ENCODE data around the gene EXOC3.

Gene EXOC3

DNA sequence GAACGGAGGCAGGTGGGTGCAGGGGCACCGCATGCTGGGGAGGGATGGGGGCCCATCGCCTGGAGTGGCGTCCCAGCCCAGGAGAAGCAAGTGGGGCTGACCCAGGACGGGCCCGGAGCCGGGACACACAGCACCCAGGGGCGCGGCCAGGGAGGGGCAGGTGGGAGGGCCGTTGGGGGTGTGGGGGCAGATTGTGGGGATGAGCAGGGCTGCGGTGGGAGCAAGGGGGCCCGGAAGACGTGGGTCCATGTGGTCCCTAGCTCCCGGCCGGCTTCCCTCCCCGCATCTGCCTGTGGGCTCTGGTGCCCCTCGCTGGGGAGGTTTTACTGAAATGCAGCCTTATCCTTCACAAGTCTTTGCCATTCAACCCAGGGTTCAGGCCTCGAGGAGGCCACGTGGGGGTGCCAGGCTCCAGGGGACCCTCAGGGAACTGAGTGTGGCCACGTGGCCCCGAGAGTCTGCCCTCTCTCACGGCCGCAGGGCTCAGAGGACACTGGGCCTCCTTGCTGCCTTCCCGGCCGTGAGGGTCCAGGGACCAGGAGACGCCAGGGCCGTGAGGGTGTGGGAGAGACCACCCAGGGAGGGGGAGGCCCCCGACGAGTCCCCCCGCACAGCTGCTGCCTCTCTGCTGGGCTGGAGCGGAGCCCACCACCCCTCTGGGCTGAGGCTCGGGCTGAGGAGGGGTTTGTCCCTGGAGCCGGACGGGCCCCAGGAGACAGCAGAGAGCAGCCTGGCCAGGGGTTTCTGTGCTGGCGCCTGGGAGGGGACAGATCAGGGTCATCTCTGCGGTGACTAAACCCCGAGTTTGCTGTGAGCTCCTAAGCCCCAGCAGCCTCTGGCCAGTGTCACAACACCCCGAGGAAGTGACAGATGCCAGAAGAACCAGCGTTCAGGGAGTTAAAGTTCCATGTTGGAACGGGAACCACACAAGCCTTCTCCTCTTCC lies 46.0 kb downstream of the EXOC3 start:
- H3K4me3 ChIP-seq (ENCODE audit: low read depth, low read length) = no peak overlapping the region
- no peak for DNase-seq (ENCODE audit: low read depth, low spot score)
- TF ChIP-seq, protein P1, sequence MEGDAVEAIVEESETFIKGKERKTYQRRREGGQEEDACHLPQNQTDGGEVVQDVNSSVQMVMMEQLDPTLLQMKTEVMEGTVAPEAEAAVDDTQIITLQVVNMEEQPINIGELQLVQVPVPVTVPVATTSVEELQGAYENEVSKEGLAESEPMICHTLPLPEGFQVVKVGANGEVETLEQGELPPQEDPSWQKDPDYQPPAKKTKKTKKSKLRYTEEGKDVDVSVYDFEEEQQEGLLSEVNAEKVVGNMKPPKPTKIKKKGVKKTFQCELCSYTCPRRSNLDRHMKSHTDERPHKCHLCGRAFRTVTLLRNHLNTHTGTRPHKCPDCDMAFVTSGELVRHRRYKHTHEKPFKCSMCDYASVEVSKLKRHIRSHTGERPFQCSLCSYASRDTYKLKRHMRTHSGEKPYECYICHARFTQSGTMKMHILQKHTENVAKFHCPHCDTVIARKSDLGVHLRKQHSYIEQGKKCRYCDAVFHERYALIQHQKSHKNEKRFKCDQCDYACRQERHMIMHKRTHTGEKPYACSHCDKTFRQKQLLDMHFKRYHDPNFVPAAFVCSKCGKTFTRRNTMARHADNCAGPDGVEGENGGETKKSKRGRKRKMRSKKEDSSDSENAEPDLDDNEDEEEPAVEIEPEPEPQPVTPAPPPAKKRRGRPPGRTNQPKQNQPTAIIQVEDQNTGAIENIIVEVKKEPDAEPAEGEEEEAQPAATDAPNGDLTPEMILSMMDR (IDR thresholded peaks at IDR 0.05; ENCODE audit: low read depth, low read length) = no peak
- in situ Hi-C loops (cut with HindIII; ENCODE audit: low sequenced_read_pairs) = no loop called here

DNA sequence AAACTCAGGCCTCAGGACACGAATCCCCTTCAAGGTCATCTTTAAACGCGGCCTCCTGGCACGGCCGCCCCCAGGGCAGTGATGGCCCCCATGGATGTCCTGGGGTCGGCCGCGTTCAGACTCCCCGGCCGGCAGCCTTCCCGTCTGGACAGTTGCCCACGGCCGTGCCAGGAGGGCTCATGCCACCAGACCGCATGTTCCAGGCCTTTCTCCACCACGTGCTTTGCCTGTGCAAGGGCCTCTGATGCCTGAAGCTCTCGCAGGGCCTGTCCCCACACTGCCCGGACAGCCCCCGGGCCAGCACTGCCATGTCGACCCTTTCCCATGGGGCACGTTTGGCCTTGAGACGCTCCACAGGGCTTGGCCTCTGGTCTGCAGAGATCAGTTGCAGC lies 46.7 kb downstream of the EXOC3 start:
- in situ Hi-C loops (cut with HindIII; ENCODE audit: low sequenced_read_pairs) = no loop called here

DNA sequence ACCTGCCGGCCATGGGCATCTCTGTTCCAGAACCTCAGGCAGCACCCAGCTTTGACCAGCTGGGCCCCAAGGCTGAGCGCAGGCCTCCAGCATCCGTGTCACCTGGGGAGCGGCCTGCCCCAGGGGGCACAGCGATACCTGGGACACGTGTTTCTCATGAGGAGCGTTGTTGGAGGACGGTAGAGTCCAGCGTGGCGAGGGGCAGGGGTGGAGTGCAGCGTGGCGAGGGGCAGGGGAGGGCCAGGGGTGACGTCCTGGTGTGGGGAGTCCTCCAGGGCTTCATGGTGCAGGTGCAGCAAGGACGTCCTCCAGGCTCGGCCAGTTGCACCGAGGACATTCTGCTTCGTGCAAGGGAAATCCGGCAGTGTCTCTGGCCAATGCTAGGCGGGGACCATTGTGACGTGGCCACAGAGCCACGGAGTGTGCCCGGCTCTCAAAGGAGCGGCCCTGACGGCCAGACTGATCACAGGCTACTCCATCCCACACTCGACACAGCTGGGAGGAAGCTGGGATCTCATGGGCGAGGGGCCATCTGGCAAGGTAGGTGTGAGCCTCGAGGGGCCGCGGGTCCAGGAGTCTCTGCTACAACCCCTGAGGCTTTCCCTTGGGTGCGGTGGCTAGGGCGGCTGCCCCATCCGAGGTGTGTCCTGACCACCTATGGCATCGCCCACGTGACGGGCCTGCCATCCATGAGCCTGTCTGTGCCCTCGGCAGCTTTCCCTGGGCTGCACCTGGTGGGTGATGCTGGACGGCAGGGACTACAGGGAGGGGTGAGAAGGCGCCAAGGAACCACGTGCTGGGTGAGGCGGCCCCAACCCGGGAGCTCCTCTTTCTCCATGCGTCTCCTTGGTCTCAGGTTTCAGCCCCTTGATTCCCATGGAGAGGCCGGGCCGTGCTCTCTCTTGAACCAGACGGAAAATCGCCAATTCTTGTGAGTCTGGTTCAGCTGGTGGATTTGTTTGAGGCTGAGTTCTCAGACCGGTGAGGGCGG lies 47.4 kb downstream of the EXOC3 start:
- in situ Hi-C loops (cut with HindIII; ENCODE audit: low sequenced_read_pairs) = no loop called here
- H3K4me3 ChIP-seq (ENCODE audit: low read depth, low read length) = no peak overlapping the region
- no peak for DNase-seq (ENCODE audit: low read depth, low spot score)
- TF ChIP-seq, protein P1 (IDR thresholded peaks at IDR 0.05; ENCODE audit: low read depth, low read length) = no peak

More for the DNA sequence above, 46.7 kb downstream of the EXOC3 start:
- no peak for DNase-seq (ENCODE audit: low read depth, low spot score)
- TF ChIP-seq, protein P1 (IDR thresholded peaks at IDR 0.05; ENCODE audit: low read depth, low read length) = no peak
- H3K4me3 ChIP-seq (ENCODE audit: low read depth, low read length) = no peak overlapping the region

DNA sequence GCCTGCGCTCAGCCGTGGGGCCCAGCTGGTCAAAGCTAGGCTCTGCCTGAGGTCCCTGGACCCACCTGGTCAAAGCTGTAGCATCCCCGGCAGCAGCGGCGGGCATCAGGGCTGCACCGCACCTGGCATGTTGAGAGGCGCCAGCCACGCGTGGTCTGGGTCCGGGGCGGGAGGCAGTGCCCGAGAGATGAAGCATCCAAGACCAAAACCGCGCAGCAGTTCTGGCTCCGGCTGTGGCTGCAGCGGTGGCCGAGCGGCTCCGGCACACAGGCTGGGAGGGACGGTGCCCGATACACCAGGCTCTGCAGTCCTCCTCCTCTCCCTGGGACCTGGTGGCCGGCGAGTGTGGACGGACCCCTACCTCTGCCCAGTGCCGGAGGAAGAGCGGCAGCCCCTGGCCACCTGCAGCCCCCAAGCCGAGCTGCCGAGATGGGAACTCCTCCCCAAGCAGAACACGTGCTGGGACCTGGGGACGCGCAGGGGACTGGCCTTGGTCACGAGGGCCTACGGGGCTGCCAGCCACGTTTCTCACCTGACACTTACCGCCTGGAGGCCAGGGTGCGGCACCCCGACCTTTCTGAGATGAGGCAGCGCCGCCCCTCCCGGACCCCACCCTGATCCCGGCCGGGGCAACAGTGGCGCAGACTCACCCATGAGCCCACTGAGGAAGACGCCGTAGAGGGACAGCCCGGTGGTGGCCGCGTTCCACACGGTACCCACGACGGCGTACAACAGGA lies 48.3 kb downstream of the EXOC3 start:
- H3K4me3 ChIP-seq (ENCODE audit: low read depth, low read length) = no peak overlapping the region
- no peak for DNase-seq (ENCODE audit: low read depth, low spot score)
- TF ChIP-seq, protein P1 (IDR thresholded peaks at IDR 0.05; ENCODE audit: low read depth, low read length) = no peak
- in situ Hi-C loops (cut with HindIII; ENCODE audit: low sequenced_read_pairs) = no loop called here

DNA sequence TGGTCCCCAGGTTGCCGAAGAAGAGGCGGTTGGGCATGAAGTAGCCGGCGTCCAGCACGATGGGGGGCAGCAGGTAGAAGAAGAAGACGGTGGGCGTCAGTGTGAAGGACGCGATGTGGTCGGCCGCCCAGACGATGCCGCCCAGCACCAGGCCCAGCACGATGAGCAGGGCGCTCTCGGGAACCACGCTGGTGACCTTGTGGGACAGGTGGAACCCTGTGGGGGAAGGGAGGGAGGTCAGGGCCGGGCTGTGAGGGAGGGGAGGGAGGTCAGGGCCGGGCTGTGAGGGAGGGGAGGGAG lies 48.8 kb downstream of the EXOC3 start:
- DNase-seq (ENCODE audit: low read depth, low spot score) = no peak
- in situ Hi-C loops (cut with HindIII; ENCODE audit: low sequenced_read_pairs) = no loop called here
- no peak overlapping the region for H3K4me3 ChIP-seq (ENCODE audit: low read depth, low read length)
- TF ChIP-seq, protein P1 (IDR thresholded peaks at IDR 0.05; ENCODE audit: low read depth, low read length) = no peak

DNA sequence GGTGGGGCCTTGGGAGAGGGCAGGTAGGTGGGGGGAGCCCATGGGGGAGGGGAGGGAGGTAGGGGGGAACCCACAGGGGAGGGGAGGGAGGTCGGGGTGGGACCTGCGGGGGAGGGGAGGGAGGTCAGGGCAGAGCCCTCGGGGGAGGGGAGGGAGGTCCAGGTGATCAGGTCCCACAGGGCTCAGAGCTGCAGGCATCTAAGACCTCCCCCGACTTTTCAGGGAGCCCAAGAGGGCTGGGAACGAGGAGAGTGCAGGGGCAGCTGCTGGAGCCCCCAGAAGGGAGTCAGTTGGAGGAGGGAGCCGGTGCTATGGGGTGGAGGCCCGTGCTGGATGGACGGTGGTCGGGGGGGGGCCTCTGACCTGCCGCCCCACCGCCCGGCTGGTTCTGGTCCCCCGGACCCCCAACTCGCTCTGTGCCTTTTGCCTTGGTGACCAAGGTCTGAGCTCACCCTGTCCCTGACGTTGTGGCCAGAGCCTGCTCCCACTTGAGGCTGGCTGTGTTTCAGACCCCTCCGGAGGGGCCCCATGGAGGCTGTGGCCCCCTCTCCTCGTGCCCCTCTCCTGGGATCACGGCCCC lies 49.4 kb downstream of the EXOC3 start:
- DNase-seq (ENCODE audit: low read depth, low spot score) = no peak
- in situ Hi-C loops (cut with HindIII; ENCODE audit: low sequenced_read_pairs) = no loop called here
- H3K4me3 ChIP-seq (ENCODE audit: low read depth, low read length) = no peak overlapping the region
- TF ChIP-seq, protein P1 (IDR thresholded peaks at IDR 0.05; ENCODE audit: low read depth, low read length) = no peak

All from astrocyte of the spinal cord (primary cell).